OCI-LY1 (cell line): ENCODE results near the gene TMEM121.

Source experiments
- CTCF ChIP-seq: fragments of 200-600 bp; sonication (generic), shearing (Covaris generic); IDR thresholded peaks from 2 replicates; pipeline ENCODE4 v1.5.1; 2017; ENCODE audit warnings: mild to moderate bottlenecking, antibody characterized with exemption, low read length, moderate library complexity, mixed read lengths
- EZH2 ChIP-seq: fragments of 200-600 bp; sonication (generic), shearing (Covaris generic); IDR thresholded peaks from 2 replicates; pipeline ENCODE4 v1.8.0; 2017; ENCODE audit warnings: borderline replicate concordance, mixed run types, mild to moderate bottlenecking, antibody characterized with exemption, low read length, moderate library complexity, mixed read lengths

- TF ChIP-seq CTCF (no peak), EZH2 (no peak)
These were observed 28.1 kb downstream of the TMEM121 start for GRCh38 chr14:105554523-105554922.
